ENCODE results near the gene PYGM. TPM values are rescaled to one million over a fixed set of nuclear protein-coding genes. Genes with fewer than 3 reads are reported as not detected.

Gene PYGM
- total and polyA plus RNA-seq, 2 of the 13 experiments (the other 11 are each of a cell fraction or from before 2014, with no cell fraction given): 0.11 to 0.12 TPM

GRCh38 chr11:64778473-64779298 is 18.9 kb upstream of the PYGM start, which contains the start of gene SF1 (continued):
- TF ChIP-seq ZNF775 (CRISPR knock-in tag; IDR thresholded peaks at IDR 0.05; ENCODE audit: borderline replicate concordance): no peak
- no peak for TF ChIP-seq FOXM1 (CRISPR knock-in tag; IDR thresholded peaks at IDR 0.05)
- TF ChIP-seq ZNF7 (CRISPR knock-in tag; IDR thresholded peaks at IDR 0.05): no peak
- TF ChIP-seq KDM3A (CRISPR knock-in tag; IDR thresholded peaks at IDR 0.05; ENCODE audit: low read depth): no peak; the same call in 1 of the 2 replicates
- TF ChIP-seq ZNF431 (CRISPR knock-in tag; IDR thresholded peaks at IDR 0.05; ENCODE audit: borderline replicate concordance, low read depth): no peak
- TF ChIP-seq ZMAT5 (CRISPR knock-in tag; IDR thresholded peaks at IDR 0.05; ENCODE audit: borderline replicate concordance, low read depth): no peak
- TF ChIP-seq ZNF552 (CRISPR knock-in tag; IDR thresholded peaks at IDR 0.05; ENCODE audit: borderline replicate concordance): no peak
- TF ChIP-seq GABPB1 (CRISPR knock-in tag; IDR thresholded peaks at IDR 0.05): peak; percentile 71
- TF ChIP-seq ZNF432 (CRISPR knock-in tag; IDR thresholded peaks at IDR 0.05; ENCODE audit: borderline replicate concordance): no peak
- no peak for TF ChIP-seq ZNF232 (CRISPR knock-in tag; IDR thresholded peaks at IDR 0.05; ENCODE audit: borderline replicate concordance)
- peak; percentile 57 for TF ChIP-seq CTCF (CRISPR knock-in tag; IDR thresholded peaks at IDR 0.05)
- TF ChIP-seq ZC3H4 (CRISPR knock-in tag; IDR thresholded peaks at IDR 0.05; ENCODE audit: borderline replicate concordance): no peak; the same call in 1 of the 2 replicates
- TF ChIP-seq PRDM15 (CRISPR knock-in tag; IDR thresholded peaks at IDR 0.05): no peak
- TF ChIP-seq ZNF296 (CRISPR knock-in tag; conservative IDR thresholded peaks at IDR 0.05): no peak
- no peak for TF ChIP-seq ZNF143 (CRISPR knock-in tag; IDR thresholded peaks at IDR 0.05)
- TF ChIP-seq GFI1 (CRISPR knock-in tag; IDR thresholded peaks at IDR 0.05; ENCODE audit: borderline replicate concordance): peak; percentile 33; the same call in 1 of the 2 replicates
- TF ChIP-seq ZNF326 (CRISPR knock-in tag; IDR thresholded peaks at IDR 0.05; ENCODE audit: borderline replicate concordance): no peak
- no peak for TF ChIP-seq ZNF468 (CRISPR knock-in tag; IDR thresholded peaks at IDR 0.05)
- peak; percentile 89 for TF ChIP-seq CREB1 (IDR thresholded peaks at IDR 0.05)
- TF ChIP-seq CREB1 (CRISPR knock-in tag; IDR thresholded peaks at IDR 0.05): peak; percentile 90
- no peak for TF ChIP-seq U2AF1 (optimal IDR thresholded peaks at IDR 0.05; ENCODE audit: low read depth, low read length)
- peak; percentile 94 for TF ChIP-seq DRAP1 (CRISPR knock-in tag; IDR thresholded peaks at IDR 0.05)
- TF ChIP-seq ATF4 (CRISPR knock-in tag; IDR thresholded peaks at IDR 0.05): peak in 1 of 2 experiments; percentile 26; a peak in 1 of 4 replicates

Data from HepG2 (cell line).